CD4-positive, alpha-beta T cell treated with Interleukin-15 for 4 hours (primary cell): ENCODE results near the gene ZNF599.
A peak's percentile ranks its signal among the peaks of the same experiment; 100 is the strongest.

Experiments used
- DNase-seq: peaks from one replicate; pipeline ENCODE4 v3.0.0-alpha.2; 2020; ENCODE audit warnings: low spot score

The ZNF599 gene

GRCh38 chr19:34744896-34745690 lies 27.9 kb downstream of the ZNF599 start:
- no peak for DNase-seq

DNA sequence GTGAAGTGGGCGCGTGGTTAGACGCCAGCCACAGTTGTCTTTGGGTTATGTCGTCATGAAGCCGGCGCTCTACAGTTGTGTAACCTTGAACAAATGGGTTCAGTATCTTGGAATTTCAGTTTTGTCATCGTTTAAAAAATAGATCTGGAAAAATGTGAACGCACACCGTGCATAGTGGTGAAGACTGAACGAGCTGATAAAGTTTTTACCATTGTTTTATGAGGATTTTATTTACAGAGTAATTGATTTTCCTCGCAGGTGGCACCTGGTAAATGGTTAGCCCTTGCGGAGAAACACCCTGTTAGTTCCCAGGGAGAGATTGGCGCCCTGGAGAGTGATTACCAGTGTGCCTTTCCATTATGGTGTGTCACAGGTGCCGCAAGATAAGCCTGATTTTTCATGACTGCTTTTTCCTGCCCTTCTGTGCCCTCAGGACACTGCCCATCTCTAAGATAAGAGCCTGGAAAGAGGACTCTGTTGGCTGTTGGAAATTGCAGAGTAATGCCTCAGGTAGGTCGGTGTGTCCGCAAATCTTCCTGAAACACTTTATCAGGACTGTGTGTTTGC lies 38.4 kb downstream of the ZNF599 start:
- no peak for DNase-seq

- DNase-seq, result peak; percentile 80
These were observed 39.1 kb downstream of the ZNF599 start, which contains the start of gene ZNF181 for GRCh38 chr19:34733746-34734536. ZNF181 (plus strand) TSS chr19:34734243; CDS start chr19:34735038, 795 bp downstream.

- no peak for DNase-seq
These were observed 39.7 kb downstream of the ZNF599 start for GRCh38 chr19:34733266-34733745.

DNA sequence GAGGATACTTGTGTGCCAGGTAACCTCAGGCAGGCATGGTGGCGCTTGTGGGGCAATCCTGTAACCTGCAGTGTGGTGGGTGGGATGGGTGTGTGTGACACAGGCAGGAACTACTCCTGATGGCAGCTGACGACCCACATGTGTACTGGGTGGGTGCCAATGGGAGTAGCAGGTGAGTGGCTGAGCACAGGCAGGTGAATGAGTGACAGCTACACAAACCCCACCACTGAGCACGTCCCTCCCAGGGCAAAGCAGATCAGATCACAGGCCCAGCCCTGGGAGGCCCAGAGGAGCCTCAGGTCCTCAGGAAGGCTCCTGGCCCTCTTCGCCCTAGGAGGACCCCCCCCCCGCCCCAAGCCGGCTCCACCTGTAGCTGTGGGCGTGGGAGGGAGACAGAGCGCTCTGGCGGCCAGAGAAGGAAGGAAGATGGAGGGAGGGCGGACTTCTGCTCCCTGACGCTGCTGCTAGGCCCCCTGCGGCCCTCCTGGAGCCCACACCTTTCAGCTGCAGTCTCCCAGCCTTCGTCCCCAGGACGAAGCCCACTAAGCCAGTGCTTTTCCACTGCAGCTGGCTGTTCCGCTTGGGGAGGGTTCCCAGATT lies 40.3 kb downstream of the ZNF599 start:
- no peak for DNase-seq

GRCh38 chr19:34731964-34732363 lies 41.1 kb downstream of the ZNF599 start:
- no peak for DNase-seq

- DNase-seq, result no peak
These were observed 41.8 kb downstream of the ZNF599 start for GRCh38 chr19:34731019-34731829.

- DNase-seq, result no peak
These were observed 47.6 kb downstream of the ZNF599 start for GRCh38 chr19:34725400-34725799.

DNA sequence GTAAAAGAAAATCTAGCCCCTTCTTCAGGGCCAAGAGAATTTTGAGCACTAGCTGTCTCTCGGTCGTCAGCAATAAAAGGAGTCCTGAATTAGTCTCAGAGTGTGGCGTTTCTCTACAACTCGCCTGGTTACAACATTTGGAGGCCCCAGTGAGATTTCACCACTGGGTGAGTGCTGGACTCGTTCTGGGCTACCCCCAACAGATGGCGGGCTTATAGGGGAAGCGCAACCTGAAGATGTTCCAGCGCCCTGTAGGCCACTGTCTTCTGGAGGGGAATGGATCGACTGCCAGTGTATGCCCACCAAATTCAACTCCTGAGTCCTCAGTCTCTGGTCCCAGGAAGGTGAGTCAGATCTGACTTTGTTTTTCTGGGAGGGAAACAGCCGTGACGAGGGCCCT lies 50.7 kb downstream of the ZNF599 start:
- DNase-seq, result no peak

- no peak for DNase-seq
These were observed 57.7 kb downstream of the ZNF599 start for GRCh38 chr19:34715357-34715756.

GRCh38 chr19:34713262-34713637 lies 59.8 kb downstream of the ZNF599 start:
- no peak for DNase-seq

DNA sequence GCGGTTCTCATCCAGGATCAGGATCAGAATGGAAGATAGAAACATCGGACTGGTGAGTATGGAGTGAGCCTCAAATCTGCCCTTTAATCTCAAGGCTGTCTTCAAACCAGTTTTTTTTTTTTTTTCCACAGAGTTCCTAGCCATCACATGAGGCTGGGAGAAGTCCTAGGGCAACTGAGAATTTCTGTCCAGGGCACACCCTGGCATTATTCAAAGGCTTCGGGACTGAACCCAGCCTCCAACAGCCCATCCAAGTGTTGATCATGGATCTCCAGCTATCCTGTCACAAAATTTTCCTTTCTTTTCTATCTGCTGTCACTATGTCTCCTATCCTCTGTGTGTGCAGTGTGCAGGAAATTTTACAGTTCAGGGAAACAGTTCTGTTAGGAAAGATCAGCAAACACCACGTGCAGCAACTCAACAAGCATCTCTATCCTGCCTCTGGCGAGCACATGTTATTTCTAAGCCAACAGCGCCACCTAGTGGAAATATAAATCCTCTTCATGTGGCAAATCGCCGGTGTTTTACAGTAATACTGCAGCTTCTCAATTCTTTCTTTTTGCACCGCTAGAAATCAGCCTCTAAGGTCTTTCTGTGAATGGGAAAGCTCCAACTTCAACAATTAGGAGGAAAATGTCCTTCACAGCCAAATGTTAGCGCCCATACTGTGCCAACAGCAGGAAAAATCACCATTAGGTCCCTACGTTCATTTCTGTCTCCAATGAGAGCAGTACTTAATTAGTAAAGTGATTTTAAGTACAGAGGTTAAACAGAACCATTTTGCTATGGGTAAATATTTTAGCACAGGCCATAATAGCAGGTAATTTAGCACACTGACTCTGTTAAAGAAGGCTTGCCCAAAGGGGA lies 60.4 kb downstream of the ZNF599 start:
- peak; percentile 75 for DNase-seq

- DNase-seq, result no peak
These were observed 61.1 kb downstream of the ZNF599 start for GRCh38 chr19:34711890-34712289.
